Progenitor cell of endocrine pancreas (in vitro differentiated cells): ENCODE data around the gene SMARCA4. TPM values are rescaled to one million over a fixed set of nuclear protein-coding genes. Genes with fewer than 3 reads are reported as not detected.
A peak's percentile ranks its signal among the peaks of the same experiment; 100 is the strongest.

Source experiments
- DNase-seq: peaks from one replicate; pipeline ENCODE4 v3.0.0; 2021; ENCODE audit warnings: low spot score; ENCODE audit not compliant: unreplicated experiment
- H3K27ac Mint-ChIP-seq: 2 replicates; pipeline ENCODE4 v1.8.0; 2021; ENCODE audit warnings: mild to moderate bottlenecking, moderate library complexity, mixed read lengths
- H3K27me3 Mint-ChIP-seq: 2 replicates; pipeline ENCODE4 v1.8.0; 2021; ENCODE audit warnings: mixed read lengths
- H3K36me3 Mint-ChIP-seq: 2 replicates; pipeline ENCODE4 v1.8.0; 2022; ENCODE audit warnings: mixed read lengths; ENCODE audit not compliant: insufficient read depth
- H3K4me1 Mint-ChIP-seq: 2 replicates; pipeline ENCODE4 v1.8.0; 2021; ENCODE audit warnings: low read depth, mixed read lengths
- H3K4me3 Mint-ChIP-seq: 2 replicates; pipeline ENCODE4 v1.8.0; 2021; ENCODE audit warnings: low read depth, mild to moderate bottlenecking, moderate library complexity, mixed read lengths
- H3K9me3 Mint-ChIP-seq: 2 replicates; pipeline ENCODE4 v1.8.0; 2021; ENCODE audit warnings: low read depth, mixed read lengths
- total RNA-seq: library from RNA; stranded (reverse); gene quantifications from 2 replicates; pipeline ENCODE4 v1.2.1, GENCODE V29; 2021
- TF ChIP-seq, protein P1 (sequence below): fragments of 200-600 bp; sonication (generic); IDR thresholded peaks from one replicate; pipeline ENCODE4 v1.5.0; 2021; ENCODE audit warnings: antibody characterized with exemption, mild to moderate bottlenecking; ENCODE audit not compliant: unreplicated experiment

SMARCA4 gene
- total RNA-seq, 1 donor from 2014 or later = 334 TPM

DNA sequence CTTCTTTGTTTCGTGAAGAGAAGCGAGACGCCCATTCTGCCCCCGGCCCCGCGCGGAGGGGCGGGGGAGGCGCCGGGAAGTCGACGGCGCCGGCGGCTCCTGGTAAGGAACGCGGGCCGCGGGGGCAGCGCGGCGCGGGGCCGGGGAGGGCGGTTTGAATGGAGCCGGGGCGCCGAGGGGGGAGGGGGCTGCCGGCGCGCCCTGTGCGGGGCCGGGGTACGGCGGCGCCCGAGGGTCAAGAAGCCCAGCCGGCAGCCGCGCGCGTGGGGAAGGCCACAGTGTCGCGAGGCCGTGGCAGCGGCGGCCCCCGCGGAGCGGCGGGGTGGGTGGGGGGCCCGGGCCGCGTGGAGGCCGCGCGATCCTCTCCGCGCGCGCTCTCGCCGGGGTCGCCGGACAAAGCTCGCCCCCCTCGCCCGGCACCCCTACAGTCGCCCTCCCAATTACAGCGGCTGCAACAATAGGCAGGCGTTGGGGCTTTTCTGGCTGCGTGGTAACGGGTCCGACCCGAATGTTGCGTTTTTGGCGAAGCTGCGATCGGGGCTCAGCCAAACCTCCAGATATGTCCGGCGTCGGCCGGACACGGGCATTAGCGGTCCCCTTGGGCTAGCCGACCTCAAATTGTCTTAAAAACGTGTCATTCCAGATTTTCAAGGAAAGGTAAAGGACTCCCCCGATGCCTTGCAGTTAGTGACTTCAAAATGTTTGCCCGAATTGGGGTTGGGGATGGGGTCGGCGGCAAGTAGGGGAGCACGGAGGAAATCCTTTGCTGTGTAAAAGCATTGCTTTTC lies 437 bp downstream of the SMARCA4 start:
- no peak for DNase-seq
- Mint-ChIP-seq H3K4me1 (peaks cover 21% of the 10 kb centered on the region), H3K27me3 (no peaks in the 10 kb centered on the region), H3K27ac (peak overlapping the region; percentile 97), H3K9me3 (no peaks in the 10 kb centered on the region), H3K36me3 (peaks cover 6% of the 10 kb centered on the region), H3K4me3 (peak overlapping the region; percentile 89)
- TF ChIP-seq, protein P1, sequence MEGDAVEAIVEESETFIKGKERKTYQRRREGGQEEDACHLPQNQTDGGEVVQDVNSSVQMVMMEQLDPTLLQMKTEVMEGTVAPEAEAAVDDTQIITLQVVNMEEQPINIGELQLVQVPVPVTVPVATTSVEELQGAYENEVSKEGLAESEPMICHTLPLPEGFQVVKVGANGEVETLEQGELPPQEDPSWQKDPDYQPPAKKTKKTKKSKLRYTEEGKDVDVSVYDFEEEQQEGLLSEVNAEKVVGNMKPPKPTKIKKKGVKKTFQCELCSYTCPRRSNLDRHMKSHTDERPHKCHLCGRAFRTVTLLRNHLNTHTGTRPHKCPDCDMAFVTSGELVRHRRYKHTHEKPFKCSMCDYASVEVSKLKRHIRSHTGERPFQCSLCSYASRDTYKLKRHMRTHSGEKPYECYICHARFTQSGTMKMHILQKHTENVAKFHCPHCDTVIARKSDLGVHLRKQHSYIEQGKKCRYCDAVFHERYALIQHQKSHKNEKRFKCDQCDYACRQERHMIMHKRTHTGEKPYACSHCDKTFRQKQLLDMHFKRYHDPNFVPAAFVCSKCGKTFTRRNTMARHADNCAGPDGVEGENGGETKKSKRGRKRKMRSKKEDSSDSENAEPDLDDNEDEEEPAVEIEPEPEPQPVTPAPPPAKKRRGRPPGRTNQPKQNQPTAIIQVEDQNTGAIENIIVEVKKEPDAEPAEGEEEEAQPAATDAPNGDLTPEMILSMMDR = no peak

DNA sequence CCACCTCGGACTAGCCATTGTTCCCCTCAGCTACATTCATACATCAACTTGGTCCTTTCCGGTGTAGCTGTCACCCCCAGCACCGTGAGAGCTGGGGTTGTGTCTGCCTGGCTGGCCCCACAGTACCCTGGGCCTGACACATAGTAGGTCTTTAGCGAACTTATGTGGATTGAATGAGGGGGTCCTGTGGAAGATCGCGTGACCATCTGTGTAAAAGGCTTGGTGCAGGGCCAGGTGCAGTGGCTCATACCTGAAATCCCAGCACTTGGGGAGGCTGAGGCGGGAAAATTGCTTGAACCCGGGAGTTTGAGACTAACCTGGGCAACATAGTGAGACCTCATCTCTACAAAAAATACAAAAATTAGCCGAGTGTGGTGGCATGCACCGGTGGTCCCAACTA lies 2.0 kb downstream of the SMARCA4 start:
- Mint-ChIP-seq H3K27ac (peak overlapping the region; percentile 74), H3K36me3 (peaks cover 6% of the 10 kb centered on the region), H3K9me3 (no peaks in the 10 kb centered on the region), H3K4me1 (peaks cover 27% of the 10 kb centered on the region), H3K4me3 (peak overlapping the region; percentile 89), H3K27me3 (no peaks in the 10 kb centered on the region)
- no peak for DNase-seq
- TF ChIP-seq, protein P1 = no peak

DNA sequence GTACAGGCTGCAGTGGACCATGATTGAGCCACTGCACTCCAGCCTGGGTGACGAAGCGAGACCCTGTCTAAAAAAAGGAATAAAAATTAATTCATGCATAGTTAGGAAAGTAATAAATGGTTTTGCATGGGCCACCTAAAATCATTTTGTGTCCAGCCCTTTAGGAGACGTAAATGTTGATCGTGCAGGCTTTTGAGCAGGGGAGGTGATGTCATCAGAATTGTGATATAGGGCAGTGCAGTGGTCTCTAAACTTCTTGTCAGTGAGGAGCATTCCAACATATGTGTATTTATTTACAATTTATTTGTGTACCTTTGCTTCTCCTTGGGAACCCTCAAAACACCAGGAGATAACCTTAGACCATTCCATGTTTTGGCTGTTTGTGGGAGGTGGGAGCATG lies 3.0 kb downstream of the SMARCA4 start:
- Mint-ChIP-seq H3K4me1 (peaks cover 33% of the 10 kb centered on the region), H3K4me3 (peak overlapping the region; percentile 56), H3K27me3 (no peaks in the 10 kb centered on the region), H3K36me3 (peaks cover 6% of the 10 kb centered on the region), H3K27ac (peak overlapping the region; percentile 89), H3K9me3 (no peaks in the 10 kb centered on the region)
- DNase-seq = no peak
- TF ChIP-seq, protein P1 = no peak

DNA sequence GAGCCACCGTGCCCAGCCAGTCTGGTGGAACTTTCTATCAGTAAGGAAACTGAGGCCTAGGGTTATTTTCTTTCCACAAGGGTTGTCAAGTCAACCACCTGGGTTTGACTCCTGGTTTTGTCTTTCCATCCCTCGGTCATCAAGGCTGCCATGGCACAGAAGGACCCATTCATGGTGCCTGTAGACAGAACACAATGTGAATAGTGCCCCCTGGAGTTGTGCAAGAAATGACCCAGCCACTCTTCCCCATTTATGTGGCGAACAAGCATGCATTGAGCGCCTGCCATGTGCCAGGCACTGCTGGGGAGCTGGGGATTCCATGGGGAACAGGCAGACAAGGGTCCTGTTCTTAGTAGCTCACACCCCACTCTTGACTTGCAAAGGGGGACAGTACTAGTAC lies 4.1 kb downstream of the SMARCA4 start:
- peaks cover 6% of the 10 kb centered on the region for H3K36me3 Mint-ChIP-seq
- H3K27ac Mint-ChIP-seq = no peak overlapping the region
- DNase-seq = no peak
- TF ChIP-seq, protein P1 = peak; percentile 22
- H3K4me1 Mint-ChIP-seq = peaks cover 35% of the 10 kb centered on the region
- H3K27me3 Mint-ChIP-seq = no peaks in the 10 kb centered on the region
- H3K4me3 Mint-ChIP-seq = peak overlapping the region; percentile 11
- no peaks in the 10 kb centered on the region for H3K9me3 Mint-ChIP-seq

DNA sequence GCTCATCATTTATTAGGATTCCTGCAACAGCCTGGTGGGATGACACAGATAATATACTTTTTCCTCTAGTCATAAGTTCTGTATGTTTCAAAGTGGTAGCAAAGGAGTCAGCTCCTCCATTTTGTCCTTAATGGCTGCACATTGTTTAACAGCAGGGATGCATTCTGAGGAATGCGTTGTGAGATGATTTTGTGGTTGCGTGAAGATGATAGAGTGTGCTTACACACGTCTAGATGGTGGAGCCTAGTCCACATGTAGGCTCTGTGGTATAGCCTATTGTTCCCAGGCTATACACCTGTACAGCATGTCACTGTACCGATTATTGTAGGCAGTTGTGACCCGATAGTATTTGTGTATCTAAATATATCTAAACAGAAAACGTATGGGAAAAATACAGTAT lies 4.6 kb downstream of the SMARCA4 start:
- peak overlapping the region; percentile 25 for H3K27ac Mint-ChIP-seq

More for the DNA sequence above, 4.6 kb downstream of the SMARCA4 start:
- Mint-ChIP-seq H3K4me1 (peaks cover 35% of the 10 kb centered on the region), H3K9me3 (no peaks in the 10 kb centered on the region), H3K27me3 (no peaks in the 10 kb centered on the region), H3K4me3 (no peak overlapping the region), H3K36me3 (peaks cover 6% of the 10 kb centered on the region)
- TF ChIP-seq, protein P1 = no peak
- DNase-seq = no peak
